Astrocyte of the cerebellum (primary cell): Measurements from ENCODE around the gene LRG1.
"Not testable (repeated sequence)": the region's sequence is repeated elsewhere in the genome, so short reads cannot be mapped to it uniquely, and the experiment has no call there.

Experiments
- DNase-seq: peaks from one replicate; pipeline ENCODE4 v3.0.0-alpha.2; 2011; ENCODE audit warnings: low read depth
- H3K4me3 ChIP-seq: 2 replicates; pipeline ENCODE4 v1.5.1; 2011; ENCODE audit warnings: mild to moderate bottlenecking, low read depth, low read length, moderate library complexity
- in situ Hi-C: cut with HindIII; loops from 2 replicates; pipeline ENCODE4 v1.10.0; 2017; ENCODE audit warnings: low sequenced_read_pairs
- TF ChIP-seq, protein P1 (sequence below): IDR thresholded peaks from 2 replicates; pipeline ENCODE4 v1.5.1; 2012; ENCODE audit warnings: low read length, low read depth, moderate library complexity, mild to moderate bottlenecking; ENCODE audit errors: missing control alignments

LRG1 gene

DNA sequence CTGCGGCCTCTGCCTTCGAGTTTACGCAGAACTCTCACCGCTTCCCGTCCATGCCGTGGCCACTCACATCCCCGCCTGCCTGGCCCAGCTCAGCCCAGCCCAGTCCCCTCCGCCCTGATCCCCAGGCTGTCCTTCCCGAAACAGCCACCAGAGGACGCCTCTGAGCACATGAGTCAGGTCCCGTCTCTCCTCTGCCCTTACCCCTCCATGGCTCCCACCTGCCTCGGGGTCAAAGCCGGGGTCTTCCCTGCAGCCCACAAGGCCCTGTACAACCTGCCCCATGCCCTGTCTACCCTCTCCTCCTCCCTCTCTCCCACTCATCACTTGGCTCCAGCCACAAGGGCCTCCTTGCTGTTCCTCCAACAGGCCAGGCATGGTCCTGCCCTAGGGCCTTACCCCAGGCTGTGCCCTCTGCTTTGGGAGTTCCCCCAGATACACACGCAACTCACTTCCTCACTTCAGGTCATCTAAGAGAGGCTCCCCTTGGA is 27.8 kb upstream of the LRG1 start:
- no peak for DNase-seq
- H3K4me3 ChIP-seq: no peak overlapping the region
- in situ Hi-C loops: no loop called here
- TF ChIP-seq, protein P1, sequence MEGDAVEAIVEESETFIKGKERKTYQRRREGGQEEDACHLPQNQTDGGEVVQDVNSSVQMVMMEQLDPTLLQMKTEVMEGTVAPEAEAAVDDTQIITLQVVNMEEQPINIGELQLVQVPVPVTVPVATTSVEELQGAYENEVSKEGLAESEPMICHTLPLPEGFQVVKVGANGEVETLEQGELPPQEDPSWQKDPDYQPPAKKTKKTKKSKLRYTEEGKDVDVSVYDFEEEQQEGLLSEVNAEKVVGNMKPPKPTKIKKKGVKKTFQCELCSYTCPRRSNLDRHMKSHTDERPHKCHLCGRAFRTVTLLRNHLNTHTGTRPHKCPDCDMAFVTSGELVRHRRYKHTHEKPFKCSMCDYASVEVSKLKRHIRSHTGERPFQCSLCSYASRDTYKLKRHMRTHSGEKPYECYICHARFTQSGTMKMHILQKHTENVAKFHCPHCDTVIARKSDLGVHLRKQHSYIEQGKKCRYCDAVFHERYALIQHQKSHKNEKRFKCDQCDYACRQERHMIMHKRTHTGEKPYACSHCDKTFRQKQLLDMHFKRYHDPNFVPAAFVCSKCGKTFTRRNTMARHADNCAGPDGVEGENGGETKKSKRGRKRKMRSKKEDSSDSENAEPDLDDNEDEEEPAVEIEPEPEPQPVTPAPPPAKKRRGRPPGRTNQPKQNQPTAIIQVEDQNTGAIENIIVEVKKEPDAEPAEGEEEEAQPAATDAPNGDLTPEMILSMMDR: peak; percentile 90

DNA sequence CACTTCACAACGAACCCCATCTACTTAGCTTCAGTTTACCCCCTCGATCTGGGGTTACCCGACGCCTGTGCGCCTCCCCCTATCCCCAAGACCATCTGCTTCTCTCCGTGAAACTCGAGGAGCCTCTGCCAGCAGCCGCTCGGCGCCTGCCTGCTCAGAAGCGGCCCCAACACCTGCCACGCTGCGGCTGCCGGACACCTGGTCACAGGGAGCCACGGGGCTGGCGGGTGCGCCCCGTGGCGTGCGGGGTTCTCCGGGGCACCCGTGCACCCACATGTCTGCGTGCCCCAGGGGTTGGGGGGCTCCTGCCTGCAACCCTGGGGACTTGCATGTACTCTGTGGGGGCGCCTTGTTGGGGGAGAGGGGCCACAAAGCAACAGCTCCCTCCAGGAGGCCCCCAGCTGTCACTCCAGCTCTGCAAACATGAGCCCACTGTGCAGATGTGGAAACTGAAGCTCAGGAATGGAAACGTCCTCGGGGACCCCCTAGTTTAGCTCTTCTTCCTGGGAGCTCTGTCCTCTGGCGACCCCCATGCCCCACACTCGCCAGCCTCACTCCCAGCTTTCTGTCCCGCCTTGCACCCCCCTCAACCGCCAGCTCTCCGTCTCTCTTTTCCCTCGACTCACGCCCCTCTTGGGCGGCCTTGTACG is 26.7 kb upstream of the LRG1 start:
- no peak overlapping the region for H3K4me3 ChIP-seq
- in situ Hi-C loops: no loop called here
- DNase-seq: no peak
- TF ChIP-seq, protein P1: no peak

DNA sequence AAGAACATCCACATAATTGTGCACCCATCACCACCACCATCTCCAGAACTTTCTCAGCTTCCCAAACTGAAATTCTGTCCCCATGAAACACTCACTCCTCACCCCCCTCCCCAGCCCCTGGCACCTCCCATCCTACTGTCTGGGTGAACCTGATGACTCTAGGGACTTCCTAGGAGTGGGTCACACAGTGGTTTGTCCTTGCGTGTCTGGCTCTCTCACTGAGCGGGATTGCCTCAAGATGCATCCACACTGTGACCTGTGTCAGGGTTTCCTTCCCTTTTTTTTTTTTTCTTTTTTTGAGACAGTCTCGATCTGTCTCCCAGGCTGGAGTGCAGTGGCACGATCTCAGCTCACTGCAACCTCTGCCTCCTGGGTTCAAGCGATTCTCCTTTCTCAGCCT is 23.7 kb upstream of the LRG1 start:
- H3K4me3 ChIP-seq, DNase-seq, in situ Hi-C loops: not testable (repeated sequence)

DNA sequence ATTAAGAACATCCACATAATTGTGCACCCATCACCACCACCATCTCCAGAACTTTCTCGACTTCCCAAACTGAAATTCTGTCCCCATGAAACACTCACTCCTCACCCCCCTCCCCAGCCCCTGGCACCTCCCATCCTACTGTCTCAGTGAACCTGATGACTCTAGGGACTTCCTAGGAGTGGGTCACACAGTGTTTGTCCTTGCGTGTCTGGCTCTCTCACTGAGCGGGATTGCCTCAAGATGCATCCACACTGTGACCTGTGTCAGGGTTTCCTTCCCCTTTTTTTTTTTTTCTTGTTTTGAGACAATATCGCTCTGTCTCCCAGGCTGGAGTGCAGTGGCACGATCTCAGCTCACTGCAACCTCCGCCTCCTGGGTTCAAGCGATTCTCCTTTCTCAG is 22.2 kb upstream of the LRG1 start:
- in situ Hi-C loops, DNase-seq, H3K4me3 ChIP-seq: not testable (repeated sequence)

DNA sequence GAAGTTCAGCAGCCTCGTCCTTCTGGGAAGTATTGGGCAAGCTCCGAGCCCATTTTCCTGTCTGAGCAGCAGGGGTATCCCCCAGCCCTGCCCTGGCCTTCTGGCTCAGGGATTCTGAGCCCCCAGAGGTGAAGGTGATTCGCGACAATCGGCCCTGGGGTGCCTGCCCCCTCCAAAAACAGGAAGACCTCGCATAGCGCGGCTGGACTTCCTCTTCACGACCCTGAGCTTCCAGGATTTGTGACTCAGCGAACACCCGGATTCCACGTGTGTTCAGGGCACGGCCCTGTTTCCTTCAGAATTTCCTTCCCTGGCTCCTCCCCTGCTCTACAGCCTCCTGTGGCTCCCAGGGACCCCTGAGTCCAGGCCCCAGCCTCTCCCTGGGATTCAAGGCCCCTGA is 19.7 kb upstream of the LRG1 start, which contains the start of gene SEMA6B:
SEMA6B (minus strand) TSS at position 116 of the 400 bp plus-strand sequence. CDS start 1,227 bp downstream, outside the sequence.
- in situ Hi-C loops: no loop called here
- TF ChIP-seq, protein P1: no peak
- no peak for DNase-seq
- no peak within 1 kb of the TSS for H3K4me3 ChIP-seq

DNA sequence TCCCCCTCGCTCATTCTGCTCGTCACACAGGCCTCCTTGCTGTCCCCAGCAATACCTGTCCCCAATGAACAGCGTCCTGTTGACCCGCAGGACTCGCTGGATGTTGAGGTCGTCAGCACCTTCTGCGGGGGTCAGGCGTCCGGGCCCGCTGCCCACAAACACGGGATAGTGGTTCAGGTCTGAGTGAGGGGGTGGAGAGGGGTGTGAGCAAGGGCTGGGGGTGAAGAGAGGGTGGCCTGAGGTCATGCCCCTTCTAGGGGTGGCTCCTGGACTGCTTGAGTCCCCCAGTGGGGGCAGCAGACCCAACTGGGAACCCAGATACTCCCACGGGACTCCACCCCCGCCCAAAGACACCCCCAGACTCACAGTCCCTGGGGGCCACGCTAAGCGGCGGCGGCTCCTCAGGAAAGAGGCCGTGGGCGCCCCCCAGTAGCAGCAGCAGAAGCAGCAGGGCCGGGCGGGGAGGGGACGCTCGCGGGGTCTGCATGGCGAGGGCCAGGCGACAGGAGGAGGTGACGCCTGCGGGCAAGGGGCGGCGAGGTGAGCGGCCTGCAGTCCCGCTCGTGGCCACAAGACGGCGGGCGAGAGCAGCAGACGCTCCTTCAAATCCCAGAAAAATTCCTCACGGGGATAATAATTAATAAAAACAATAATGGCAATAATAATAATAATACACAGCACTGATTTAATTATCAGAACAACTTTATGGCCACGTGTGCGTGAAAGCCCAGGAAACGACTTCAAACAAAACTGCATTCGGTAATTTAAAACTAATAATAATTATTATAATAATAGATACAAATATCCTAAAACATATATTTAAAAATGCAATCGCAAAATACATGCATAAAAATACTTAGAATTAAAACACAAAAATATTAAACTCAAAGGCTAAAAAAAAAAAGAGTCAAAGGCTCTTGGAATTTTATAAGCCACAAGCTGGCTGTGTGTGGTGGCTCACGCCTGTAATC is 18.4 kb upstream of the LRG1 start:
- in situ Hi-C loops: no loop called here
- no peak for DNase-seq
- no peak overlapping the region for H3K4me3 ChIP-seq
- TF ChIP-seq, protein P1: peak; percentile 100

DNA sequence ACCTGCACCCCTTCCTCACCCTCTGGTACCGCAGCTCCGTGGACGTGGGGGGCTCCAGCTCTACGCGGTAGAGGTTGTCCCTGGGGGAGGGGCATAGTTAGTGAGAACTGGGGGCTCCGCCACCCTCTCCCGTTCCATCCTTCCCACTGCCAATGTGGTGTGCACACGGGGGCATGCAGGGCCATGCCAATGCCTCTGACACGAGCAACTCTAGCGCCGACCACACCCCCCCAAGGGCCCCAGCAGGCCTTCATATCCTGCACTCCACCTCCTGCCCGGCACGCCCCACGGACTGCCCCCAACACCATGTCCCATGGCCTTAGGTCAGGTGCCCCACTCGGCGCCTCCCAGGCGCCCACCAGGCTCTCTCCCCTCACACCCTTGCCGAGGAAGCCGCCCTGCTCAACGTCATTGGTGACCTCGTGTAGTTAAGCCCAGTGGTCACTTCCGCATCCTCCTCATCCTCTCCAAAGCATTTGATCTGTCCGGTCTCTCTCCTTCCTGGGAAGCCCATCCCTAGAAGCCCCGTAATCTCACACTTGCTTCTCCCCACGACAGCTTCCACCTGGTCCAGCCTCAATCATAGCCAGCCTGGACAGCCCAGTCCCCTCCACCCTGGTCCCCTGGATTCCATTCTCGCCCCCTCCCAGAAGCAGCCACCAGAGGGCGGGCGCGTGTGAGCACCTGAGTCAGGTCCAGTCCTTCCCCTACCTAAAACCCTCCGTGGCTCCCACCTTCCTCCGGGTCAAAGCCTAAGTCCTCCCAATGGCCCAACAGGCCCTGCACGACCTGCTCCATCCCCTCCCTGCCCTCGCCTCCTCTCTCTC is 17.5 kb upstream of the LRG1 start:
- DNase-seq: no peak
- in situ Hi-C loops: no loop called here
- H3K4me3 ChIP-seq: no peak overlapping the region
- TF ChIP-seq, protein P1: peak; percentile 18
